GM12864 (cell line): ENCODE data around the gene DSCAM.

Source experiments
- DNase-seq: peaks from one replicate; pipeline ENCODE4 v3.0.0-alpha.2; 2011; ENCODE audit warnings: low read depth
- H3K4me3 ChIP-seq: 2 replicates; pipeline ENCODE4 v1.5.1; 2011; ENCODE audit warnings: mild to moderate bottlenecking, low read depth, low read length, control low read depth
- CTCF ChIP-seq: IDR thresholded peaks from 2 replicates; pipeline ENCODE4 v1.5.1; 2011; ENCODE audit warnings: low read depth, mild to moderate bottlenecking, moderate library complexity, low read length, control low read depth, inconsistent platforms; ENCODE audit errors: missing control alignments

Gene DSCAM

GRCh38 chr21:40553781-40554180 lies 293.2 kb downstream of the DSCAM start:
- TF ChIP-seq CTCF = no peak
- no peak overlapping the region for H3K4me3 ChIP-seq
- no peak for DNase-seq

GRCh38 chr21:40547906-40548513 lies 298.9 kb downstream of the DSCAM start:
- DNase-seq = no peak
- TF ChIP-seq CTCF = no peak
- no peak overlapping the region for H3K4me3 ChIP-seq

GRCh38 chr21:40546647-40547046 lies 300.3 kb downstream of the DSCAM start:
- TF ChIP-seq CTCF = no peak
- DNase-seq = no peak
- no peak overlapping the region for H3K4me3 ChIP-seq

GRCh38 chr21:40540216-40540615 lies 306.7 kb downstream of the DSCAM start:
- no peak for DNase-seq
- TF ChIP-seq CTCF = no peak
- no peak overlapping the region for H3K4me3 ChIP-seq

GRCh38 chr21:40534886-40535285 lies 312.1 kb downstream of the DSCAM start:
- no peak for DNase-seq
- H3K4me3 ChIP-seq = no peak overlapping the region
- TF ChIP-seq CTCF = no peak

- no peak for TF ChIP-seq CTCF
Measured at GRCh38 chr21:40531431-40532110, 315.4 kb downstream of the DSCAM start.

GRCh38 chr21:40531016-40531415 lies 315.9 kb downstream of the DSCAM start:
- TF ChIP-seq CTCF = no peak
- DNase-seq = no peak
- no peak overlapping the region for H3K4me3 ChIP-seq

More at GRCh38 chr21:40531431-40532110, 315.4 kb downstream of the DSCAM start:
- no peak overlapping the region for H3K4me3 ChIP-seq
- no peak for DNase-seq
